Measurements from ENCODE around the gene UBE2L3.
"Not testable (repeated sequence)": the region's sequence is repeated elsewhere in the genome, so short reads cannot be mapped to it uniquely, and the experiment has no call there.

The UBE2L3 gene

DNA sequence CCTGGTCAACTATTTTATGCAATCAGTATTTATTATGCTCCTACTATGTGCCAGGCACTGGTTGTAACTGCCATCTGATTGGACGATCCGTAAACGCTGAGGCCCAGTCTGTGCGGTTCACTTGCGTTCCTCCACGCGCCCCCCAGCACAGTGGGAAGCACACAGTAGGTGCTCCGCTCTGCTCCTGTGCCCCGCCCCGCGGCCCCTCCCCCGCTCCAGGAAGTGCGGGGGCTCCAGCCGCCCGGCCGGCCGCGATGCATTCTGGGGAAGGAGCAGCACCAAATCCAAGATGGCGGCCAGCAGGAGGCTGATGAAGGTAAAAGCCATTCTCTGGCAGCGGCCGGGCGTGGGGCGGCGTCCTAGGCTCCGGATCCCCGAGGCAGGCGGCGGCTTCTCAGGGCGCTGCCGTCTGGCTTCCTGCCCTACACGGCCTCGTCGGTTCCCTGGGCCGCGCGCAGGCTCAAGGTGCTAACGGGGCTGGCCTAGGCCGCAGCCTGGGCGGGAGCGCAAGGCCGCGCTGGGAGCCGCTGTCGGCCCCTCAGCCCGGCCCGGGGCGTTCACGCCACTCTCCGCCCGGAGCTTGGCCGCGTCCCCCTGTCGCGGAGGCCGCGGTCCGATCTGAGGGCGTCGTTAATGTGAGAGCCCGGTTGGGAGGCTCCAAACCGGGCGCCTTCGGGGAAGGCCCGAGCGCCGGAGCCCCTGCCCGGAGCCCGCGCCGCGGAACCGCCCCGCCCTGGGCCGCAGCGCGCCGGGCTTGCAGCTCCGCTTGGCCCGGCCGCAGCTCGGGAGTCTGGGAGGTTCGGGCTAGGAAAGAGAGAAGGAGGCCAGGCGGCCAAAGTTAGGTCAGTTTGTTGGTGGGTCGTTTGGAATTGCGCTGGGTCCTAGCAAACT is at the start of gene UBE2L3:
Gene UBE2L3 (plus strand): TSS at position 259 of the 891 bp plus-strand sequence. CDS start 31 bp downstream, at position 290.
- DNase-seq: peak; percentile 56

- not testable (repeated sequence) for DNase-seq
These were observed 40.6 kb upstream of the UBE2L3 start for GRCh38 chr22:21526705-21527500.

DNA sequence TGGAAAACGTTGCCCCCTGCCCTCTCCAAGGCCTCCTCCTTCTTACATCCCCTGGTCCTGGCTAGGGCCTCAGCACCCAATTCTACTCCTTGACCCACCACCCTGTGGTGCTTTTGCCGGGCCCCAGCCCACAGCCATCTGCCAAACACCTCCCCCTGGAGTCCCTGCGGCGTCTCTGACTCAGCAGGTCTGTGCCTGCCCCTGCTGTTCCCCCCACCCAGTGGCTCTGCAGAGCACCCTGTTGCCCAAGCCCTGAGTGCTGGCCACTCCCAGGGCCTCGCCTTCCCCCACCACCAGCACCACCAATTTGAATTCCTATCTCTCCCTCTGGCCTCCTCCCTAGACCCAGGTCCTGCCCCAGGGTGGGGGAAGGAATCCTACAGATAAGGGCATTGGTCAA is 36.0 kb upstream of the UBE2L3 start:
- DNase-seq: not testable (repeated sequence)

- DNase-seq: not testable (repeated sequence)
These were observed 34.5 kb upstream of the UBE2L3 start for GRCh38 chr22:21532863-21533648.

DNA sequence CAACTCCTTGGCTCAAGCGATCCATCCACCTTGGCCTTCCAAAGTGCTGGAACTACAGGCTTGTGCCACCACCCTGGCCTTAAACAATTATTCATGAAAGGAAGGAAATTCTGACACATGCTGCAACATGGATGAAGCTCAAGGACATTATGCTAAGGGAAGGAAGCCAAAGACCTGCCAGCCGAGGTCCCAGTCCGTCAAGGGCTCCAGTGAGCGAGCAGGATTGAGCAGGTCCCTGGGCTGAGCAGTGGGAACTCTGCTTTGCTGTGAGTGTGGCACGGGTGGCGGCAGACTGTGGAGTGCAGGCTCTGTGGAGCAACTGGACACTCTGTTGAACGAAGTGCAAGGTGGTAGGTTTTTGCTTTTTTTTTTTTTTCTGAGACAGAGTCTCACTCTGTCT is 27.7 kb upstream of the UBE2L3 start:
- DNase-seq: not testable (repeated sequence)

DNA sequence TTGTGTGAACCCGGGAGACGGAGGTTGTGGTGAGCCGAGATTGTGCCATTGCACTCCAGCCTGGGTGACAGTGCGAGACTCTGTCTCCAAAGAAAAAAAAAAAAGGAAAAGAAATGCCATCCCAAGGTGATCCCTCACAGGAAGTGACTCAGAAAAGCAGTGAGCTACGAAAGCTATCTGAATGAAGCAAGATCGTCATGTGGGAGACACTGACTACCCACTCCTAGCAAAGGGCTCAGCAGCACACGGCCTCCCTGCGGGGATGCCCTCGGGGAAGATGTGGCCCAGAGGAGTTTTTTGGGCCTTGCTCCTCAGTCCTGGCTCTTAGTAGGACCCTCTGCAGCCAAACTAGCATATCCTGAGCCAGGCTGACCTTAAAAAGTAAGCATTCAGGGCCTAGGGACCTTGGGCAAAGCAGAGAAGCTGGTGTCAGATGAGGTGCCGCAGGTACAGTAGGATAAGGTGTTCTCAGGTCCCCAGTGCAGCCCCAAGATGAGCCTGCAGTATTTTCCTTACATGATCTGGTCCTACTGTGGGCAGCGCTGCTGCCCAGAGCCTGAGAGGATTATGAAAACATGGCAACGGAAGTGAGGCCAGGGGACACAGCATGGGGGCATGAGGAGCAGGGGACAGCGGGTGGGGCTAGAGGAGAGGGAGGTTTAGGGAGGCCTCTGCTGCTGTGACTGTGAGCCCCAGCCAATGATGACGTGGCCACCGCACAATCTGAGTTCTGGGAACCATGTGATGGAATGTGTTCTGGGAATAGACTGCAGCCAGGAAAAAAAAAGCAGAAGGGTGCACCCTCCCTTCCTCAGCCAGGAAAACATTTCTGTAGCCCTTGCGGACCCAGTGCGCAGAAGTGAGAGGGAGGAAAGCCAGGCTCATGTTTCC is 22.8 kb upstream of the UBE2L3 start:
- DNase-seq: not testable (repeated sequence)

DNA sequence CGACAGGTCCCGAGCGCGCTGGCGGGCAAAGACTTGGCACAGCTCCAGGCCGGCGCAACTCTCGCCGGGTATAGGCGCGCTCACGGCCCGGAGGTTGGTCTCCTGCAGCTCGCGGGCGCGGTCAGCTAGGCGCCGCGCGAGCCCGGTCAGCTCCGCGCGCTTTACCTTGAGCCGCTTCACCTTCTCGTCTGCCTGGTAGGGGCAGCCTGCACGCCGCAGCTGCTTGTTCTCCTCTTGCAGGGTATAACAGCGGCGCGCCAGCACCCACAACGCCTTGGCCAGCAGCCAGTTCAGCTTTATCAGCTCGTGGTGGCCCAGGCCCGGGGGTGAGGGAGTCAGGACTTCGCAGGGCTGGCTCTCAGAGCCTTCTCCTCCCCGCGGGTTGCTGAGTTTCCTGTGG is 18.0 kb upstream of the UBE2L3 start:
- DNase-seq: not testable (repeated sequence)

DNA sequence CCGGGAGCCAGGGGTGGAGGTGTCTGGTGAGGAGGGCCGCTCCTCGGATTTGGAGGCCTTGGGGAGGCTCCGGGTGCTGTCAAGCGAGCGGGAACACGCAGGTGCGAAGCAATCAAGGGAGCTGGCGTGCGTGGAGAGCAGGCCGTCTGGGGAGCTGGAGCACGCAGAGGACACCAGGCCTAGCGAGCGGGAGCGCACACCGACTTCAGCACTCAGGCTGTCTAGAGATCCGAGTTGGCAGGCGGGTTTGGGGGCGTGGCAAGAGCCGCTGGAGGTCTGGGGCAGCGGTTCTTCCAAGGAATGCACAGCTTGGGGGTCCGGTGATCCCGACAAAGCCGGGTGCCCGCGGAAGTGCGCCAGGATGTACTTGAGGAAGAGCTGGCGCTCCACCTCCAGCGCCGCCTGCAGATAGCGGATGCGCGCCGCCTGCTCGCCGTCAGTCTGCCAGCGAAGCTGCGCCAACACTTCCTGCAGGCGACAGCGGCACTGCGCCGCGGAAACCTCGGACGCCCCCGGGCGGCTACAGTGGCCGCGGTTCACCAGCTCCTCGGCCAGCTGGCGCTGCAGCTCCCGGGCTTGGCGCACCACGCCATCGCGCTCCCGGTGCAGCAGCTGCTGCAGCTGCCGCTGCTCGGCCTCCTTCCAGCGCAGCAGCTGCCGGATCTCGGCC is 17.4 kb upstream of the UBE2L3 start:
- DNase-seq: not testable (repeated sequence)

GRCh38 chr22:21550678-21551047 is 16.9 kb upstream of the UBE2L3 start:
- not testable (repeated sequence) for DNase-seq

GRCh38 chr22:21551361-21551760 is 16.2 kb upstream of the UBE2L3 start, which contains the start of gene RIMBP3C:
Gene RIMBP3C, minus strand, starts transcription at chr22:21551461. Its CDS starts 485 bp downstream, at chr22:21550976.
- DNase-seq: not testable (repeated sequence)

DNA sequence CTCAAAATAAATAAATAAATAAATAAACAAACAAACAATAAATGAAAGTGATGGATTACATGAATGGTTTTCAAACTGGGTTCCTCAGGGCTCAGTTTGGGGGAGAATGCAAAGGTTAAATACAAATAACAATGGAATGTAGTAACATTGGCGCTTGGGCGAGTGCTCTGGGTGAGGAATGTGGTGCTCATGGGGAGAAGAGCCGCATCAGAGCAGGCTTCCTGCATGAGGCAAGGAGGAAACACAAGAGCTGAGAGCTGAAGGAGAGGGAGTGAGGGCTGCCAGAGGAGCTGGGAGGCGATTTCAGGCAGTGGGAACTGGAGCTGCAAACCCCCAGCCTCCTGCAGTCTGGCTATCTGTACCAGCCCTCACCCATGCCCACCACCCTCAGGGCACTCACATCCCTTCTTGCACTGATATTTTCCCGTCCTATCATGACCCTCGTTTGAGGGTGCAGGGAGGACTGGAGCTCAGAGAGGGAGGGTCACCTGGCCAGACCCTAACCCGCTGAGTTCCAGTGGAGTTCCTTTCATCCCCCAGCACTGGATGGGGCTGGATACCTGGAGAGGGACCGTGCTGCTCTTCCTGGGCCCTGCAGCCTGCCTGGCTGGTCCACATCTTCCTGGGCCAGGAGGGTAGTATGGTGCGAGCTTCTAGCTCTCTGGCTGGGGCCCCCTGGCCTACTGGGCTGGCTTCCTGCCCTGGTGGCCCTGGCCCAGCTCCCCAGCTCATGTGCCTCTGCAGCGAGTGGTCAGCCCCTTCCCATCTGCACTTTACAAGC is 8.0 kb upstream of the UBE2L3 start:
- not testable (repeated sequence) for DNase-seq

GRCh38 chr22:21560657-21561056 is 6.9 kb upstream of the UBE2L3 start:
- not testable (repeated sequence) for DNase-seq

GRCh38 chr22:21563912-21564311 is 3.6 kb upstream of the UBE2L3 start:
- no peak for DNase-seq

DNA sequence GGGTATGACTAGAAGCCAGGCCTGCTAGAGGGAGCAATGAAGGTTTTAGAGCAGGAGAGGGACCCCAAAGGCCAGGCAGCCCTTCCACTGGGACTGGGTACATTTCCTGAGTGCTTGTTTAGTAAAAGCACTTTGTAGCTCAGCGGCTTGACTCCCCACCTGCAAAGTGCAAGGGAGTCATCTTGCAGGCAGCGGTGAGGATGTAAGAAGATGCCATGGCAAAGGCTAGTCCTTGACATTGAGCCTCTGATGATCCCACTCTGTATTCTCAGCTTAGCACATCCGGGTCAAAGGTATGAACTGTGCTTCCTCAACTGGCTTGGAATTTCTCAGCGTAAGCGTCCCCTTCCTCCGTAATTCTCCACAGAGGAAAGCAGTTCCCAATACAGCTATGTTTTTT is 3.1 kb upstream of the UBE2L3 start:
- no peak for DNase-seq

- no peak for DNase-seq
These were observed 997 bp downstream of the UBE2L3 start for GRCh38 chr22:21568347-21569075.

GRCh38 chr22:21569076-21569427 is 1.5 kb downstream of the UBE2L3 start:
- not testable (repeated sequence) for DNase-seq

GRCh38 chr22:21569459-21570170 is 2.1 kb downstream of the UBE2L3 start:
- DNase-seq: no peak

DNA sequence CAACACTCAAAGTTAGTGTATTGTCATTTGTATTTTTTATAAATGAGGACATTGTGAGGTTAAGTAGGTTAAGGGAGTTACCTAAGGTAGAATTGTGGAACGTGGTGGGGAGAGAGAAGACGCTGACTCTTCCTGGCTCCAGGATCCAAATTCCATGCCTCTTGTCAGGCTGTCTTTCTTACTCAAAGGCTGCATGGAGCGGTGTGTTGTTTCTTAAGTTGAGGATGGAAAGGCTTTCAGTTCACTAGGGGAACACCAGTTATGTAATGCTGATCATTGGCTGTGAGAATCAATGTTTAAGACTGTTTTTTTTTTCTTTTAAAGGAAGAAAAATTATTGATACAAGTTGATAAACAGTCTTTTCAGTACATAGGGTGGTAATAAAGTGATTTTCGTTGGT is 2.9 kb downstream of the UBE2L3 start:
- DNase-seq: no peak

- no peak for DNase-seq
These were observed 4.2 kb downstream of the UBE2L3 start for GRCh38 chr22:21571679-21572078.
